H9 (cell line): ENCODE results near the gene CACTIN. TPM values are rescaled to one million over a fixed set of nuclear protein-coding genes. Genes with fewer than 3 reads are reported as not detected.
A peak's percentile ranks its signal among the peaks of the same experiment; 100 is the strongest.

Experiments
- DNase-seq: peaks from one replicate; pipeline ENCODE4 v3.0.0-alpha.2; 2017
- H2AFZ ChIP-seq: one replicate; pipeline ENCODE4 v1.6.1; 2013; ENCODE audit warnings: mild to moderate bottlenecking, low read length, control low read depth, moderate library complexity
- H2AK5ac ChIP-seq: 2 replicates; pipeline ENCODE4 v1.6.1; 2013; ENCODE audit warnings: low read length, control low read depth, mixed read lengths; ENCODE audit not compliant: insufficient read length
- H2BK120ac ChIP-seq: one replicate; pipeline ENCODE4 v1.6.1; 2013; ENCODE audit warnings: low read depth, mild to moderate bottlenecking, low read length, control low read depth, inconsistent platforms; ENCODE audit not compliant: poor library complexity, severe bottlenecking
- H2BK12ac ChIP-seq: 2 replicates; pipeline ENCODE4 v1.6.1; 2013; ENCODE audit warnings: low read length, control low read depth, mixed read lengths, low read depth; ENCODE audit not compliant: insufficient read length
- H2BK15ac ChIP-seq: 2 replicates; pipeline ENCODE4 v1.6.1; 2013; ENCODE audit warnings: low read depth, low read length, control low read depth
- H2BK20ac ChIP-seq: one replicate; pipeline ENCODE4 v1.6.1; 2013; ENCODE audit warnings: low read depth, mild to moderate bottlenecking, low read length, control low read depth, inconsistent platforms; ENCODE audit not compliant: poor library complexity, severe bottlenecking
- H2BK5ac ChIP-seq: 2 replicates; pipeline ENCODE4 v1.6.1; 2013; ENCODE audit warnings: low read length, control low read depth, mixed read lengths; ENCODE audit not compliant: insufficient read length
- H3K14ac ChIP-seq: 2 replicates; pipeline ENCODE4 v1.6.1; 2013; ENCODE audit warnings: low read length, control low read depth; ENCODE audit not compliant: insufficient read depth
- H3K18ac ChIP-seq: 2 replicates; pipeline ENCODE4 v1.6.1; 2013; ENCODE audit warnings: low read depth, mild to moderate bottlenecking, mixed read lengths, low read length, control low read depth; ENCODE audit not compliant: insufficient read length
- H3K23ac ChIP-seq: 2 replicates; pipeline ENCODE4 v1.6.1; 2013; ENCODE audit warnings: low read length, control low read depth, mixed read lengths, low read depth; ENCODE audit not compliant: insufficient read length
- H3K23me2 ChIP-seq: 2 replicates; pipeline ENCODE4 v1.6.1; 2013; ENCODE audit warnings: low read depth, mild to moderate bottlenecking, mixed read lengths, low read length, control low read depth; ENCODE audit not compliant: insufficient read length, poor library complexity, severe bottlenecking
- H3K27ac ChIP-seq: 2 replicates; pipeline ENCODE4 v1.5.1; 2013; ENCODE audit warnings: low read length, control low read depth, mixed read lengths, low read depth; ENCODE audit not compliant: insufficient read length
- H3K27me3 ChIP-seq: 2 replicates; pipeline ENCODE4 v1.6.1; 2013; ENCODE audit warnings: low read length, control low read depth, inconsistent platforms; ENCODE audit not compliant: insufficient read depth
- H3K4ac ChIP-seq: 2 replicates; pipeline ENCODE4 v1.6.1; 2013; ENCODE audit warnings: low read depth, mild to moderate bottlenecking, control low read depth, inconsistent platforms, low read length, moderate library complexity
- H3K4me1 ChIP-seq: 2 replicates; pipeline ENCODE4 v1.6.1; 2013; ENCODE audit warnings: low read length, control low read depth, inconsistent platforms; ENCODE audit not compliant: insufficient read depth
- H3K4me2 ChIP-seq: 2 replicates; pipeline ENCODE4 v1.6.1; 2013; ENCODE audit warnings: low read length, control low read depth, mixed read lengths; ENCODE audit not compliant: insufficient read length, insufficient read depth
- H3K56ac ChIP-seq: 2 replicates; pipeline ENCODE4 v1.6.1; 2013; ENCODE audit warnings: low read depth, mild to moderate bottlenecking, mixed read lengths, low read length, control low read depth; ENCODE audit not compliant: insufficient read length
- H3K79me1 ChIP-seq: 2 replicates; pipeline ENCODE4 v1.6.1; 2013; ENCODE audit warnings: low read depth, mild to moderate bottlenecking, moderate library complexity, low read length, control low read depth, inconsistent platforms; ENCODE audit not compliant: insufficient read depth, poor library complexity, severe bottlenecking
- H3K79me2 ChIP-seq: 2 replicates; pipeline ENCODE4 v1.6.1; 2013; ENCODE audit warnings: low read length, control low read depth, inconsistent platforms; ENCODE audit not compliant: insufficient read depth
- H3K9ac ChIP-seq: 2 replicates; pipeline ENCODE4 v1.6.1; 2013; ENCODE audit warnings: low read length, control low read depth, mixed read lengths; ENCODE audit not compliant: insufficient read length; ENCODE audit errors: extremely low read depth
- H3K9me3 ChIP-seq: one replicate; pipeline ENCODE4 v1.6.1; 2013; ENCODE audit warnings: low read depth, low read length, inconsistent platforms; ENCODE audit not compliant: control insufficient read depth
- H3T11ph ChIP-seq: one replicate; pipeline ENCODE4 v1.6.1; 2013; ENCODE audit warnings: mild to moderate bottlenecking, low read length, control low read depth, inconsistent platforms
- H4K20me1 ChIP-seq: one replicate; pipeline ENCODE4 v1.6.1; 2013; ENCODE audit not compliant: control insufficient read depth, insufficient read length, insufficient read depth
- H4K5ac ChIP-seq: 2 replicates; pipeline ENCODE4 v1.6.1; 2013; ENCODE audit warnings: low read depth, mild to moderate bottlenecking, mixed read lengths, low read length, control low read depth; ENCODE audit not compliant: insufficient read length
- H4K8ac ChIP-seq: replicated peaks from 2 replicates; pipeline ENCODE4 v1.6.1; 2013; ENCODE audit warnings: low read length, control low read depth, mixed read lengths, low read depth; ENCODE audit not compliant: insufficient read length
- H4K91ac ChIP-seq: 2 replicates; pipeline ENCODE4 v1.6.1; 2013; ENCODE audit warnings: low read depth, mild to moderate bottlenecking, moderate library complexity, mixed read lengths, low read length, control low read depth; ENCODE audit not compliant: insufficient read length
- H3K27ac Mint-ChIP-seq, 3 experiments: 2 replicates in 2 of 3; 3 replicates in 1 of 3; pipeline ENCODE4 v1.8.0; 2020 to 2021; ENCODE audit warnings: mixed read lengths in 3 of 3, mild to moderate bottlenecking in 1 of 3, moderate library complexity in 1 of 3
- H3K27me3 Mint-ChIP-seq: 2 replicates; pipeline ENCODE4 v1.8.0; 2021; ENCODE audit warnings: low read depth, mild to moderate bottlenecking, moderate library complexity, mixed read lengths
- H3K36me3 Mint-ChIP-seq, 3 experiments: 2 replicates in 2 of 3; 3 replicates in 1 of 3; pipeline ENCODE4 v1.8.0; 2020 to 2021; ENCODE audit warnings: low read depth in 3 of 3, mixed read lengths in 3 of 3; ENCODE audit not compliant: insufficient read depth in 1 of 3
- H3K4me1 Mint-ChIP-seq, 2 experiments: 2 replicates each; pipeline ENCODE4 v1.8.0; 2020; ENCODE audit warnings: mixed read lengths in 2 of 2
- H3K4me3 Mint-ChIP-seq, 2 experiments: 2 replicates in 1 of 2; 3 replicates in 1 of 2; pipeline ENCODE4 v1.8.0; 2020 to 2021; ENCODE audit warnings: mild to moderate bottlenecking in 2 of 2, mixed read lengths in 2 of 2, moderate library complexity in 1 of 2
- H3K9me3 Mint-ChIP-seq, 2 experiments: 2 replicates in 1 of 2; 3 replicates in 1 of 2; pipeline ENCODE4 v1.8.0; 2020; ENCODE audit warnings: mild to moderate bottlenecking in 2 of 2, mixed read lengths in 2 of 2, moderate library complexity in 1 of 2
- CTCF ChIP-seq: fragments of 200-600 bp; sonication (generic); conservative IDR thresholded peaks from 3 replicates; pipeline ENCODE4 v1.8.0; 2021; ENCODE audit warnings: antibody characterized with exemption, mild to moderate bottlenecking
- WGBS: extraction: QIAGEN DNeasy Blood & Tissue Kit; methylation state at CpG from one replicate; pipeline ENCODE4 v1.1.7; 2013; ENCODE audit warnings: missing lambda C conversion rate, low lambda C conversion rate, mixed read lengths; ENCODE audit not compliant: insufficient read length; ENCODE audit errors: extremely low coverage; 5-methylcytosine and 5-hydroxymethylcytosine counted together
- total RNA-seq: library from RNA; stranded (reverse); gene quantifications from 2 replicates; pipeline ENCODE4 v1.2.1, GENCODE V29; 2021

The CACTIN gene
- total RNA-seq, 1 experiment from 2014 or later: 37.3 TPM

- Histone ChIP-seq H3K27me3 (no peaks in the 10 kb centered on the region), H3K79me2 (peaks cover 7% of the 10 kb centered on the region; the same call in 1 of the 2 replicates), H2BK12ac (no peak overlapping the region), H4K20me1 (no peaks in the 10 kb centered on the region), H3K79me1 (no peaks in the 10 kb centered on the region), H4K5ac (no peak overlapping the region), H2BK5ac (no peak overlapping the region), H3K4me1 (0 out of 2 replicates have a peak, but pooled peaks cover 2% of the 10 kb centered on the region), H4K8ac (no peak overlapping the region), H3K56ac (no peak overlapping the region), H3K4me2 (no peak overlapping the region), H3K4ac (no peak overlapping the region), H2BK20ac (no peak overlapping the region), H3K14ac (no peak overlapping the region; the same call in 1 of the 2 replicates), H2BK120ac (no peak overlapping the region), H3K9me3 (no peaks in the 10 kb centered on the region), H3K18ac (no peak overlapping the region), H3K23ac (no peak overlapping the region), H3T11ph (no peak overlapping the region), H2BK15ac (no peak overlapping the region), H3K9ac (no peak overlapping the region), H2AFZ (no peak overlapping the region), H2AK5ac (no peak overlapping the region), H3K27ac (no peak overlapping the region), H4K91ac (no peak overlapping the region), H3K23me2 (peaks cover 5% of the 10 kb centered on the region)
- H3K27me3 Mint-ChIP-seq: no peaks in the 10 kb centered on the region; the same call in 1 of the 2 replicates
- DNase-seq: no peak
- no peak for TF ChIP-seq CTCF
- peak overlapping the region; percentile 96 to 97; a peak in 3 of 5 replicates for H3K4me3 Mint-ChIP-seq
- peaks cover 4 to 13% of the 10 kb centered on the region in 2 experiments for H3K4me1 Mint-ChIP-seq
- no peak overlapping the region for H3K27ac Mint-ChIP-seq
- peaks cover 4 to 13% (median 11%) of the 10 kb centered on the region in 3 experiments; a peak in 6 of 7 replicates for H3K36me3 Mint-ChIP-seq
- H3K9me3 Mint-ChIP-seq: no peaks in the 10 kb centered on the region
- WGBS: no CpG with 5 or more reads among the region's 7 CpGs
Measured at GRCh38 chr19:3627351-3627723, 747 bp upstream of the CACTIN start.
